ENCODE data around the gene DEDD.

GRCh38 chr1:161117759-161118581 lies 14.5 kb downstream of the DEDD start, which contains the start of the genes NIT1 and PFDN2:
- TF ChIP-seq TAF1 (IDR thresholded peaks at IDR 0.05; ENCODE audit: borderline replicate concordance, low read depth, low read length) (peak; percentile 94), POLR2A (IDR thresholded peaks at IDR 0.05; ENCODE audit: low read depth, low read length) (peak; percentile 93), POLR2AphosphoS5 (IDR thresholded peaks at IDR 0.05; ENCODE audit: low read depth, low read length) (peak; percentile 85)
